Pulmonary artery endothelial cell (primary cell): ENCODE data around the gene FNDC3B. TPM values are rescaled to one million over a fixed set of nuclear protein-coding genes. Genes with fewer than 3 reads are reported as not detected.

ENCODE experiments used
- DNase-seq: peaks from one replicate; pipeline ENCODE4 v3.0.0-alpha.2; 2011; ENCODE audit warnings: low read depth, low spot score
- total RNA-seq: library from RNA; depleted of rRNA; stranded (reverse); fragments of >200 nt; gene quantifications from 2 replicates; pipeline ENCODE4 v1.2.3, GENCODE V29; 2014

The FNDC3B gene
- total RNA-seq, 1 donor from 2014 or later: 106 TPM

- no peak for DNase-seq
Observed at GRCh38 chr3:172209333-172210321, 170.2 kb downstream of the FNDC3B start.

- no peak for DNase-seq
Observed at GRCh38 chr3:172210355-172210754, 171.0 kb downstream of the FNDC3B start.

- DNase-seq: no peak
Observed at GRCh38 chr3:172211123-172211522, 171.7 kb downstream of the FNDC3B start.

- DNase-seq: no peak
Observed at GRCh38 chr3:172213200-172213599, 173.8 kb downstream of the FNDC3B start.

GRCh38 chr3:172213904-172214303 is 174.5 kb downstream of the FNDC3B start:
- DNase-seq: no peak

- DNase-seq: no peak
Observed at GRCh38 chr3:172216267-172216666, 176.9 kb downstream of the FNDC3B start.

- no peak for DNase-seq
Observed at GRCh38 chr3:172216911-172217310, 177.5 kb downstream of the FNDC3B start.

- DNase-seq: no peak
Observed at GRCh38 chr3:172217877-172218276, 178.5 kb downstream of the FNDC3B start.

- DNase-seq: no peak
Observed at GRCh38 chr3:172218350-172219323, 179.3 kb downstream of the FNDC3B start.

DNA sequence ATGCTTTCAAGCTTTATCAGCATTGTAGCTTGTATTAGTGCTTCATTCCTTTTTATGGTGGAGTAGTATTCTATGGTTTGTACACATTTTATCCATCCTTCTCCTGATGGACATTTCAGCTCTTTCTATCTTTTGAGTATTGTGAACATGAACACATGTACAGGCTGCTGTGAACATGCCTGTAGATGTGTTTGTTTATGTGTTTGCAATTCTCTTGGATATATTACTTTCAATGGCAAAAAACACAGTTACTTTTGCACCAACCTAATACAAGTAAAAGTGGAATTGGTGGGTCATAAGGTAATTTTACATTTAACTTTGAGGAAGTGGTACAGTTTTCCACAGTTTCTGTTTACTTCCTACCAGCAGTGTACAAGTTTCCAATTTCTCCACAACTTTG is 180.4 kb downstream of the FNDC3B start:
- DNase-seq: no peak

GRCh38 chr3:172221547-172221946 is 182.2 kb downstream of the FNDC3B start:
- no peak for DNase-seq

- DNase-seq: no peak
Observed at GRCh38 chr3:172222478-172223071, 183.2 kb downstream of the FNDC3B start.

DNA sequence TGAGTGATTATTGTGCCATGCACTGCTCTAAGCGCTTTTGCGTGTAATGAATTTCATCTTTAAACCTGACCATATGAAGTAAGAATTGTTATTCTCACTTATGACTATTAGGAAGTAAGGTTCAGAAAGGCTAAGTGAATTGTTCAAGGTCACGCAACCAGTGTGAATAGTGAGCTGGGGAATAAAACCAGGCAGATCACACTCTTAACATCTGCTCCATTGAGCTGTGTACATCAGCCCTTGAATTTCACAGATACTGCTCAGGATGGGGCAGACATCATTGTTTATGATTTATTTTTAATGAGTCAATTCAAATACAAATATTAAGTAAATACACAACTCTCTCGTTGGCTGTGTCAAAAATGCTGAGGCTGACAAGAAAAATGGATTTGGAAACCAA is 184.5 kb downstream of the FNDC3B start:
- DNase-seq: no peak

DNA sequence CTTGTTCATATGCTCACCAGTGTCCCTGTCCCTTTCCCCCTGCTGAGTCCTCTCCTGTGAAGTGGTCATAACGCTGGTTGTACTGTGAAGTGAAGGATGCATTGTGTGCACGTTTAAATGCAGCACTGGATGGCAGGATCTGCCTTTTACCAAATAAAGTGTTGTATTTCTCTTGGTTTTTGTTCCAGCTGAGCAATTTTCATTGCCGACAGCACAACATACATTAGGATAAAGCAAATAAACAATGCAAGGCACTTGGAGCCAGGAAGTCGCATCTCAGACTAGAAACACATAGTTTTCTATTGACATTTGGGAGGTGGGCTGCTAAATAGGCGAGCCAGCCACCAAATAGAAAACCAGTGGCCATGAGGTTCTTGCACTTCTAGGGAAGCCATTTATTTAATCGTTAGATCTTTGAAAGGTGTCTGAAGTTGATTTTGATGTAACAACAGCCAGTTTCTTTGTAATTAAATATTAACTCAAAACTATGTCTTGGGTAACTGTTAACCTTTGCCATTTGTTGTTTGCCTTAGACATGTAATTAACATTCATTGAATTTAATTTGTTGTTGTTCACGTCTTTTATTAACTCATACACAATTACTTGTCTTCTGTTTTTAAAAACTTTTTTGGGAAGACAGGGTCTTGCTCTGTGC is 185.3 kb downstream of the FNDC3B start:
- DNase-seq: no peak

DNA sequence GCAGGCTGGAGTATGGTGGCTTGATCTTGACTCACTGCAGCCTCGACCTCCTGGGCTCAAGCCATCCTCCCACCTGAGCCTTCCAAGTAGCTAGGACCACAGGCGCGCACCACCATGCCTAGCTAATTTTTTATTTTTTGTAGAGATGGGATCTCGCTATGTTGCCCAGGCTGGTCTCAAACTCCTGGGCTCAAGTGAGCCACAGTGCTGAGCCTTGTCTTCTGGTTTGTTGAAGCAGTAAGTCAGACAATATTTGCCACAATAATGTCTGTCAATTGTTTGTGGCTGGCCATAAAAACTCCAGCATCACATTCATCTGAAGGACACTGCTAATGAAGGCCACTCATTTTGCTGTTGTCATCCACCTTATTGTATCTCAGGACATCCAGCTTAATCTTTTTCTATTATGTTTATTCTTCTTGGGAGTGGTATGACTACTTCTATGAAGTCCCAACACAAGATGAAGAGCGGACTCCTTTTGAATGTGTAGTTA is 185.9 kb downstream of the FNDC3B start:
- DNase-seq: no peak

DNA sequence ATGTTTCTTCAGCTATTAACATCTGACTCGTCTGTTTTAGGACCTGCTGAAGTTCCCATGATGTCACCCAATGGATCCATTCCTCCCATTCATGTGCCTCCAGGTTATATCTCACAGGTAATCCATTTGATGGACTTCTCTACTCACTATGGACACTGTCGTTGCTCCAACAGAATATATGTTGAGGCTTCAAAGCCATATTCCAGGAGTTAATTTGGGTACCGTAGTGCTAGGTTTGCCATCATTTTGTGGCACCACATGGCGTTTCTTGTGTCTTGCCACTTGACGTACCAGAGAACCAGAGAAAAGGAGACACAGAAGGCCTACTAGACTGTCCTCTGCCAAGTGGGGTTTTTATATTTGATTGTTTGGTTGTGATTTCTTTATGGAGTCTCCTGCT is 187.5 kb downstream of the FNDC3B start:
- DNase-seq: no peak

DNA sequence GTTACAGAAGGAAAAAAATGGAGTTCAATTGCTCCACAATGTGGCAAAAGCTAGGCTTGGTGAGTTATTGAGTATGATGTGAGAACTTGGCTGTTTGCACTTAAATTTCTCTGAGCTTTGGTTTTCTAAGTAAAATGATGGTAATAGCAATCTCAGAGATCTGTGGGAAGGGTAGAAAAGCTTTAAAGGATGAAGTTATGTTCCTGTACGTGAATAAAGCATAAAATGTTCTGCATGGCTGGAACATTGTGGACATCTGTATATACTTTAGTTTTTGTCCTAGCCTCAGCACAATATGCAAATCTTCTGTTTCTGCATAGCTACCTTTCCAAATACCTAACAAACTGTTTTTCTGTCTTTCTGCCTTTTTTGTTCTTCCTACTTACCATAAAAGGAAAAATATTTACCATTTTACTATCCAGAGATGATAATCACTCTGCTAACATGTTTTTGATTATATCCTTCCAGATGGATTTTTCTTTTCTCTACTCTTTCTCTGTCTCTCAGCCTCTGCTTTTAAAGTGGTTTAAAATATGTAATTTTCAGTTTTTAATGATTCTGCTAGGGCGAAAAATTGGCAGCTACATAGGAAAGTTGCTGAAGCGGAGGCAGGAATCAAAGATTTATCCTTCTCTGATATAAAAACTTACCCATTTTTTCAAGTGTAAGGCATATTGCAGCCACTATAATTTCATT is 188.1 kb downstream of the FNDC3B start:
- DNase-seq: no peak

GRCh38 chr3:172228036-172228415 is 188.6 kb downstream of the FNDC3B start:
- no peak for DNase-seq

DNA sequence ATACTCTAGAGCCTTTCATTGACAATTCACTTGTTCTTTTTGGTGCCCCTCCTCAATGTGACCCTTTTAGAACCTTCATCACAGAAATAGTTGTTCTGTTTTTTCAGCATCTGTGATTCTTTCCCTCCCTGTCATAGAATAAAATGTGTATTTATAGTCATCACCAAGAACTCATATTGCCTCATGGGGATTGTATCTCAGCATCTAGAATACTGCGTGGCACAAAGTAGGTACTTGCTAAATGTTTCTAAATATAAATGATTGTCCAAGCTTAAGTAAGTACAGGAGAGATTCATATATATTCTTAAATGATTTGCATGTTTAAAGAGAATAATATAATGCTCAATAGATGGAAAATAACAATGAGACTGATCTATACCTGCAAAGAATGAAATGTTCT is 190.1 kb downstream of the FNDC3B start:
- no peak for DNase-seq

DNA sequence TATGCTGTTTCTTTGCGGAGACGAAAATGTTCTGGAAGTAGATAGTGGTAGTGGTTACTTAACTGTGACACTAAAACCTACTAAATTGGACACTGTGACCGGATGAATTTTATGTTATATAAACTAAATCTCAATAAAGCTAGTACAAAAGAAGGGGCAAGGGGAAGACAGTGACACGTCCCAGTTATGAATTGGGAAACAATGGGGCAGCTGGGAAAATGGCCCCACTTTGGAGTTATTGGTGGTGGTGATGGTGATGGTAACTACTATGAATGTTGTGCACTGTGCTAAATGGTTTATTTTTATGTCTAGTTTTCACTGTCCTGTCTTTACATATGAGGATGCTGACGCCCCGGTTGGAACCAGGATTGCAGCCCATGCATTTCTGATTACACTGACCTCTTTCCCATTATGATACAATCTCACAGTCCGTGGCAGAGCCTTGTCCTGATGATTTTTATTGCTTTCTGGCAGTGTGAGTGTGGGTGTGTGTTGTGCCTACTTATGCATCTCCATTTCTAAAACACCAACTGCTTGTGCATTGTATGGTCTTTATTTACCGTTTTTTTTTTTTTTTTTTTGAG is 192.0 kb downstream of the FNDC3B start:
- no peak for DNase-seq
